Measurements from ENCODE around the gene RINT1.

GRCh38 chr7:105532709-105533460, 884 bp downstream of the RINT1 start:
- TF ChIP-seq CTCF (IDR thresholded peaks at IDR 0.05) (no peak), POLR2A (IDR thresholded peaks at IDR 0.05) (no peak)

All from uterus (tissue), 2 donors.